Endothelial cell of umbilical vein (primary cell): ENCODE results near the gene SLC23A2. TPM values are rescaled to one million over a fixed set of nuclear protein-coding genes. Genes with fewer than 3 reads are reported as not detected.

Experiments used
- BruUV-seq: library from RNA; stranded (reverse); fragments of 400-500 nt; replicated peaks from 2 replicates; lab custom pipeline; 2021; lab: Mats Ljungman, UMichigan
- CTCF ChIA-PET: fragments of 300-600, 350-600 bp; sonication (Branson Sonifier 250); formaldehyde crosslinking; loops from one replicate; lab custom pipeline; 2021; ENCODE audit warnings: antibody characterized with exemption, inconsistent platforms; lab: Charles Lee
- POLR2A ChIA-PET: fragments of 300-600, 350-600 bp; sonication (Branson Sonifier 250); formaldehyde crosslinking; loops from one replicate; lab custom pipeline; 2021; ENCODE audit warnings: antibody characterized with exemption, inconsistent platforms; lab: Charles Lee
- DNase-seq: peaks from one replicate; pipeline ENCODE4 v3.0.0-alpha.2; 2011; ENCODE audit warnings: low read depth, low spot score
- FAIRE-seq: peaks from 2 replicates; lab custom pipeline; 2011; peaks lifted over from hg19 to GRCh38; lab: Jason Lieb, UNC
- H2AFZ ChIP-seq: 2 replicates; pipeline ENCODE4 v1.6.0; 2012; ENCODE audit warnings: low read depth, low read length, control low read depth, inconsistent platforms
- H3K27ac ChIP-seq: 2 replicates; pipeline ENCODE4 v1.5.1; 2011; ENCODE audit warnings: low read depth, mild to moderate bottlenecking, control low read depth, low read length, moderate library complexity; ENCODE audit not compliant: insufficient read depth
- H3K27me3 ChIP-seq, 2 experiments: 2 replicates each; pipeline versions ENCODE4 v1.6.0 to v1.6.1; 2011; ENCODE audit warnings: low read length in 2 of 2, mixed read lengths in 1 of 2; ENCODE audit not compliant: control insufficient read depth in 2 of 2, insufficient read depth in 2 of 2
- H3K36me3 ChIP-seq, 2 experiments: 2 replicates in 1 of 2; 3 replicates in 1 of 2; pipeline ENCODE4 v1.5.1; 2011; ENCODE audit warnings: low read length in 2 of 2, mild to moderate bottlenecking in 1 of 2, moderate library complexity in 1 of 2; ENCODE audit not compliant: control insufficient read depth in 2 of 2, insufficient read depth in 2 of 2; ENCODE audit errors: extremely low read depth in 1 of 2
- H3K4me1 ChIP-seq: 3 replicates; pipeline ENCODE4 v1.5.1; 2011; ENCODE audit warnings: mild to moderate bottlenecking, low read length; ENCODE audit not compliant: control insufficient read depth, insufficient read depth; ENCODE audit errors: extremely low read depth
- H3K4me2 ChIP-seq: 2 replicates; pipeline ENCODE4 v1.6.1; 2011; ENCODE audit warnings: low read length, control low read depth, mixed read lengths; ENCODE audit not compliant: insufficient read depth
- H3K4me3 ChIP-seq, 3 experiments: fragments of 200-600 bp in 1 of 3; sonication (generic), shearing (Covaris generic) in 1 of 3; replicated peaks in 1 of 3; 2 replicates each; pipeline ENCODE4 v1.5.1; 2011 to 2016; ENCODE audit warnings: control low read depth in 3 of 3, low read length in 3 of 3, mild to moderate bottlenecking in 2 of 3, inconsistent platforms in 1 of 3, low read depth in 1 of 3, moderate library complexity in 1 of 3; ENCODE audit not compliant: insufficient read depth in 1 of 3
- H3K79me2 ChIP-seq: 2 replicates; pipeline ENCODE4 v1.6.0; 2012; ENCODE audit warnings: low read length, inconsistent platforms; ENCODE audit not compliant: control insufficient read depth, insufficient read depth
- H3K9ac ChIP-seq: replicated peaks from 2 replicates; pipeline ENCODE3; 2011; ENCODE audit warnings: low read length, control low read depth; ENCODE audit not compliant: insufficient read depth; ENCODE audit errors: extremely low read depth
- H3K9me1 ChIP-seq: replicated peaks from 3 replicates; pipeline ENCODE4 v1.6.0; 2011; ENCODE audit warnings: mild to moderate bottlenecking, low read length; ENCODE audit not compliant: control insufficient read depth, insufficient read depth; ENCODE audit errors: extremely low read depth
- H3K9me3 ChIP-seq: replicated peaks from 2 replicates; pipeline ENCODE4 v1.5.1; 2012; ENCODE audit warnings: low read length, inconsistent platforms; ENCODE audit not compliant: control insufficient read depth, insufficient read depth
- H4K20me1 ChIP-seq: replicated peaks from 2 replicates; pipeline ENCODE3; 2011; ENCODE audit warnings: mild to moderate bottlenecking, low read length; ENCODE audit not compliant: control insufficient read depth, insufficient read depth; ENCODE audit errors: extremely low read depth
- EZH2 ChIP-seq: IDR thresholded peaks from 2 replicates; pipeline ENCODE4 v1.6.1; 2012; ENCODE audit warnings: borderline replicate concordance, low read depth, mild to moderate bottlenecking, moderate library complexity, low read length, inconsistent platforms; ENCODE audit not compliant: severe bottlenecking
- FOS ChIP-seq: IDR thresholded peaks from 2 replicates; pipeline ENCODE4 v1.6.1; 2011; ENCODE audit warnings: mild to moderate bottlenecking, low read length, moderate library complexity, borderline replicate concordance; ENCODE audit not compliant: insufficient read depth
- GATA2 ChIP-seq: IDR thresholded peaks from 2 replicates; pipeline ENCODE4 v1.7.0; 2011; ENCODE audit warnings: low read depth, mild to moderate bottlenecking, moderate library complexity, mixed read lengths, low read length; ENCODE audit not compliant: insufficient read length, insufficient read depth
- JUN ChIP-seq: IDR thresholded peaks from 2 replicates; pipeline ENCODE4 v1.6.1; 2011; ENCODE audit warnings: borderline replicate concordance, low read depth; ENCODE audit not compliant: insufficient read length, insufficient read depth
- MAX ChIP-seq: IDR thresholded peaks from 2 replicates; pipeline ENCODE4 v1.6.1; 2011; ENCODE audit not compliant: insufficient read depth, insufficient read length
- MYC ChIP-seq: IDR thresholded peaks from one replicate; pipeline ENCODE4 v1.6.1; 2011; ENCODE audit warnings: mild to moderate bottlenecking, low read depth, low read length
- POLR2A ChIP-seq: IDR thresholded peaks from 2 replicates; pipeline ENCODE4 v1.6.1; 2012; ENCODE audit warnings: low read depth, mild to moderate bottlenecking, control low read depth, low read length
- POLR2AphosphoS5 ChIP-seq: IDR thresholded peaks from 2 replicates; pipeline ENCODE4 v1.6.1; 2012; ENCODE audit warnings: low read depth, mild to moderate bottlenecking, control low read depth, low read length, moderate library complexity; ENCODE audit not compliant: insufficient read depth
- dilution Hi-C: fragments of 300-500 bp; cut with MboI; formaldehyde crosslinking; loops from one replicate; pipeline ENCODE4 v1.15.0; 2019; ENCODE audit warnings: low sequenced_read_pairs; ENCODE audit not compliant: extremely low pct_ligation_motif_present
- intact Hi-C: fragments of 100-400 bp; cut with micrococcal nuclease; formaldehyde crosslinking; loops from one replicate; pipeline ENCODE4 v1.10.0; 2022
- polyA plus RNA-seq, 4 experiments: library from polyadenylated mRNA; depleted of rRNA in 3 of 4; stranded (reverse) in 3 of 4; unstranded in 1 of 4; fragments of >200 nt; gene quantifications; 2 replicates each; pipeline versions ENCODE4 v1.2.1 to v1.2.3, GENCODE V29; 2011 to 2012; ENCODE audit warnings: missing spikeins in 1 of 4
- total RNA-seq: library from RNA; stranded (reverse); gene quantifications from 2 replicates; pipeline ENCODE4 v1.2.3, GENCODE V29; 2021
- TF ChIP-seq, protein P1 (sequence below), 2 donors: IDR thresholded peaks; 1 replicate in 1 of 2; 2 replicates in 1 of 2; pipeline ENCODE4 v1.5.1; 2011; ENCODE audit warnings: low read length in 2 of 2, mild to moderate bottlenecking in 2 of 2, moderate library complexity in 2 of 2, control low read depth in 1 of 2, inconsistent platforms in 1 of 2, low read depth in 1 of 2; ENCODE audit not compliant: insufficient read depth in 1 of 2; ENCODE audit errors: extremely low read depth in 1 of 2

Gene SLC23A2
- total and polyA plus RNA-seq, 2 donors (not counting 3 experiments of a cell fraction or from before 2014, with no cell fraction given) = 24.4 to 24.5 TPM

- dilution Hi-C loops (no loop called here), intact Hi-C loops (no loop called here)
- peaks cover 12% of the 10 kb centered on the region for H3K4me1 ChIP-seq
- BruUV-seq = no TSS peak
- no peaks in the 10 kb centered on the region for H3K9me3 ChIP-seq
- H3K9ac ChIP-seq = no peak overlapping the region
- no peak overlapping the region for H2AFZ ChIP-seq
- no peak for TF ChIP-seq POLR2AphosphoS5
- no peak for TF ChIP-seq GATA2
- no peak for TF ChIP-seq POLR2A
- TF ChIP-seq, protein P1, sequence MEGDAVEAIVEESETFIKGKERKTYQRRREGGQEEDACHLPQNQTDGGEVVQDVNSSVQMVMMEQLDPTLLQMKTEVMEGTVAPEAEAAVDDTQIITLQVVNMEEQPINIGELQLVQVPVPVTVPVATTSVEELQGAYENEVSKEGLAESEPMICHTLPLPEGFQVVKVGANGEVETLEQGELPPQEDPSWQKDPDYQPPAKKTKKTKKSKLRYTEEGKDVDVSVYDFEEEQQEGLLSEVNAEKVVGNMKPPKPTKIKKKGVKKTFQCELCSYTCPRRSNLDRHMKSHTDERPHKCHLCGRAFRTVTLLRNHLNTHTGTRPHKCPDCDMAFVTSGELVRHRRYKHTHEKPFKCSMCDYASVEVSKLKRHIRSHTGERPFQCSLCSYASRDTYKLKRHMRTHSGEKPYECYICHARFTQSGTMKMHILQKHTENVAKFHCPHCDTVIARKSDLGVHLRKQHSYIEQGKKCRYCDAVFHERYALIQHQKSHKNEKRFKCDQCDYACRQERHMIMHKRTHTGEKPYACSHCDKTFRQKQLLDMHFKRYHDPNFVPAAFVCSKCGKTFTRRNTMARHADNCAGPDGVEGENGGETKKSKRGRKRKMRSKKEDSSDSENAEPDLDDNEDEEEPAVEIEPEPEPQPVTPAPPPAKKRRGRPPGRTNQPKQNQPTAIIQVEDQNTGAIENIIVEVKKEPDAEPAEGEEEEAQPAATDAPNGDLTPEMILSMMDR (IDR thresholded peaks at IDR 0.05; ENCODE audit: extremely low read depth in 1 of 2, insufficient read depth in 1 of 2, low read depth in 1 of 2, low read length in 2 of 2) = no peak
- TF ChIP-seq MAX = no peak
- no peak for TF ChIP-seq EZH2
- TF ChIP-seq MYC = no peak
- no peak for TF ChIP-seq JUN
- TF ChIP-seq FOS = no peak
- H3K27me3 ChIP-seq = no peaks in the 10 kb centered on the region
- H3K4me3 ChIP-seq = no peak overlapping the region
- no peak overlapping the region for H3K4me2 ChIP-seq
- POLR2A ChIA-PET = no interaction called here
- H3K27ac ChIP-seq = no peak overlapping the region
- CTCF ChIA-PET = interaction anchor here (2.0 kb wide), 1 partner anchor 9 kb away, joined by 8 read pairs; no protein-coding TSS in a partner anchor
- DNase-seq = no peak
- no peaks in the 10 kb centered on the region for H3K9me1 ChIP-seq
- FAIRE-seq = no peak
- no peaks in the 10 kb centered on the region for H4K20me1 ChIP-seq
- H3K36me3 ChIP-seq = no peaks in the 10 kb centered on the region
- H3K79me2 ChIP-seq = peaks cover 3% of the 10 kb centered on the region
Measured at GRCh38 chr20:4946986-4947385, 54.3 kb downstream of the SLC23A2 start.
